Renal cortex interstitium (tissue), 11 donors: Measurements from ENCODE around the gene NSMCE4A. TPM values are rescaled to one million over a fixed set of nuclear protein-coding genes. Genes with fewer than 3 reads are reported as not detected.
"Not testable (repeated sequence)": the region's sequence is repeated elsewhere in the genome, so short reads cannot be mapped to it uniquely, and the experiment has no call there.

Experiments
- DNase-seq, 11 donors: peaks; one replicate each; pipeline ENCODE4 v3.0.0-alpha.2; 2013; ENCODE audit warnings: low read depth in 9 of 11, low spot score in 4 of 11; ENCODE audit errors: extremely low read depth in 1 of 11
- polyA plus RNA-seq, 3 donors: library from polyadenylated mRNA; unstranded; fragments of 120-200 nt; gene quantifications; one replicate each; pipeline ENCODE4 v1.2.1, GENCODE V29; 2013; ENCODE audit not compliant: insufficient read length in 3 of 3

NSMCE4A gene
- polyA plus RNA-seq, 3 donors: 67.0 to 89.9 (median 81.6) TPM

GRCh38 chr10:121921238-121921931 lies 53.6 kb downstream of the NSMCE4A start:
- no peak for DNase-seq

DNA sequence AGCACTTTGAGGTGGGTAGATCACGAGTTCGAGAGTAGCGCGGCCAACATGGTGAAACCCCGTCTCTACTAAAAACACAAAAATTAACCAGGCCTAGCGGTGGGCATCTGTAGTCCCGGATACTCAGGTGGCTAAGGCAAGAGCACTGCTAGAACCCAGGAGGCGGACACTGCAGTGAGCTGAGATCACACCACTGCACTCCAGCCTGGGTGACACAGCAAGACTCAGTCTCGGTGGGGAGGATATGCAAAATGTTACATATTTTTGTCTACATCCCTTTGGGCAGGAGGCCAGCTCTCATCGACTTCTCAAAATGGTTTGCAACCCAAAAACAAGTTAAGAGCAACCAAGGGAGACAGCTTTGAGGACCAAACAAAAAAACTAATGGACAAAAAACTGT lies 55.4 kb downstream of the NSMCE4A start:
- no peak for DNase-seq

DNA sequence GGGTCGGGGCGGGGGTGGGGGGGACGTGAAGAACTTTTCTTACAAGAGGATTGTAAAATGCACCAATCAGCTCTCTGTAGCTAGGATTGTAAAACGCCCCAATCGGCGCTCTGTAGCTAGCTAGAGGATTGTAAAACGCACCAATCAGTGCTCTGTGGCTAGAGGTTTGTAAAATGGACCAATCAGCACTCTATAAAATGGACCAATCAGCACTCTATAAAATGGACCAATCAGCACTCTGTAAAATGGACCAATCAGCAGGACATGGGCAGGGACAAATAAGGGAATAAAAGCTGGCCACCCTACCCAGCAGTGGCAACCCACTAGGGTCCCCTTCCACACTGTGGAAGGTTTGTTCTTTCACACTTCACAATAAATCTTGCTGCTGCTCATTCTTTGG lies 56.2 kb downstream of the NSMCE4A start:
- not testable (repeated sequence) for DNase-seq

GRCh38 chr10:121914661-121915060 lies 60.4 kb downstream of the NSMCE4A start:
- no peak for DNase-seq

GRCh38 chr10:121911421-121911697 lies 63.7 kb downstream of the NSMCE4A start:
- no peak for DNase-seq

- no peak for DNase-seq
Measured at GRCh38 chr10:121910673-121911420, 64.2 kb downstream of the NSMCE4A start.

Other genes with a start within 250 kb of the NSMCE4A start
- 10 to 100 TPM; 32.8 to 39.3 (median 34.6) TPM for gene ATE1, start 47.2 kb downstream of the NSMCE4A start, polyA plus RNA-seq
- 10 to 100 TPM; 42.0 to 55.4 (median 50.1) TPM for gene TACC2, start 13.9 kb upstream of the NSMCE4A start, polyA plus RNA-seq